CD14-positive monocyte (primary cell): ENCODE data around the gene TSPAN18. TPM values are rescaled to one million over a fixed set of nuclear protein-coding genes. Genes with fewer than 3 reads are reported as not detected.

Experiments used
- DNase-seq, 3 donors: peaks; one replicate each; pipeline ENCODE4 v3.0.0-alpha.2; 2011 to 2022
- H2AFZ ChIP-seq: 2 replicates; pipeline ENCODE4 v1.6.0; 2012; ENCODE audit warnings: mild to moderate bottlenecking, low read depth, low read length, inconsistent platforms; ENCODE audit not compliant: insufficient read depth, poor library complexity, severe bottlenecking
- H3K27ac ChIP-seq, 2 donors: 1 replicate in 1 of 2; 2 replicates in 1 of 2; pipeline ENCODE4 v1.5.1; 2012 to 2013; ENCODE audit warnings: low read length in 2 of 2, control low read depth in 1 of 2, inconsistent platforms in 1 of 2, low read depth in 1 of 2, mild to moderate bottlenecking in 1 of 2
- H3K27me3 ChIP-seq, 2 donors: one replicate each; pipeline versions ENCODE4 v1.6.0 to v1.6.1; 2011 to 2013; ENCODE audit warnings: low read length in 2 of 2; ENCODE audit not compliant: control insufficient read depth in 2 of 2, insufficient read depth in 2 of 2
- H3K36me3 ChIP-seq, 2 donors: replicated peaks in 1 of 2; 1 replicate in 1 of 2; 2 replicates in 1 of 2; pipeline versions ENCODE4 v1.5.1 to v1.6.1; 2012 to 2013; ENCODE audit warnings: low read length in 2 of 2, control low read depth in 1 of 2, inconsistent platforms in 1 of 2, mild to moderate bottlenecking in 1 of 2; ENCODE audit not compliant: insufficient read depth in 2 of 2, control insufficient read depth in 1 of 2
- H3K4me1 ChIP-seq, 2 donors: 1 replicate in 1 of 2; 2 replicates in 1 of 2; pipeline versions ENCODE4 v1.5.1 to v1.6.1; 2012 to 2013; ENCODE audit warnings: low read length in 2 of 2, control low read depth in 1 of 2, inconsistent platforms in 1 of 2, mild to moderate bottlenecking in 1 of 2, moderate library complexity in 1 of 2; ENCODE audit not compliant: insufficient read depth in 2 of 2, control insufficient read depth in 1 of 2
- H3K4me2 ChIP-seq: replicated peaks from 2 replicates; pipeline ENCODE3; 2012; ENCODE audit warnings: low read length, moderate library complexity, mild to moderate bottlenecking; ENCODE audit not compliant: poor library complexity, severe bottlenecking; ENCODE audit errors: extremely low read depth
- H3K4me3 ChIP-seq, 3 experiments: fragments of 200-600 bp in 1 of 3; sonication (generic) in 1 of 3; replicated peaks in 1 of 3; 1 replicate in 2 of 3; 2 replicates in 1 of 3; pipeline ENCODE4 v1.5.1; 2011 to 2013; ENCODE audit warnings: low read length in 3 of 3, mild to moderate bottlenecking in 3 of 3, control low read depth in 2 of 3, low read depth in 2 of 3, inconsistent platforms in 1 of 3, moderate library complexity in 1 of 3
- H3K79me2 ChIP-seq: 2 replicates; pipeline ENCODE4 v1.6.0; 2012; ENCODE audit warnings: mild to moderate bottlenecking, control low read depth, inconsistent platforms, low read length, moderate library complexity; ENCODE audit not compliant: insufficient read depth
- H3K9ac ChIP-seq: 2 replicates; pipeline ENCODE4 v1.6.0; 2017; ENCODE audit warnings: low read length, mild to moderate bottlenecking; ENCODE audit not compliant: insufficient read depth, poor library complexity, severe bottlenecking
- H3K9me3 ChIP-seq, 2 donors: replicated peaks in 1 of 2; 1 replicate in 1 of 2; 2 replicates in 1 of 2; pipeline versions ENCODE4 v1.5.1 to v1.6.1; 2012 to 2013; ENCODE audit warnings: low read length in 2 of 2, control low read depth in 1 of 2; ENCODE audit not compliant: control insufficient read depth in 1 of 2, insufficient read depth in 1 of 2
- H4K20me1 ChIP-seq: 2 replicates; pipeline ENCODE4 v1.6.0; 2012; ENCODE audit warnings: mild to moderate bottlenecking, low read length, control low read depth, moderate library complexity; ENCODE audit not compliant: insufficient read depth
- H3K27ac Mint-ChIP-seq, 7 donors: one replicate each; pipeline ENCODE4 v1.8.0; 2020; ENCODE audit warnings: mild to moderate bottlenecking in 7 of 7, mixed read lengths in 7 of 7, moderate library complexity in 6 of 7, inconsistent platforms in 2 of 7
- H3K27me3 Mint-ChIP-seq, 3 donors: one replicate each; pipeline ENCODE4 v1.8.0; 2021 to 2022; ENCODE audit warnings: low read depth in 3 of 3, mild to moderate bottlenecking in 3 of 3, mixed read lengths in 3 of 3, moderate library complexity in 3 of 3, inconsistent platforms in 1 of 3
- H3K36me3 Mint-ChIP-seq, 2 donors: one replicate each; pipeline ENCODE4 v1.8.0; 2020; ENCODE audit warnings: mixed read lengths in 2 of 2, inconsistent platforms in 1 of 2, mild to moderate bottlenecking in 1 of 2
- H3K4me1 Mint-ChIP-seq: one replicate; pipeline ENCODE4 v1.8.0; 2020; ENCODE audit warnings: mild to moderate bottlenecking, mixed read lengths
- H3K4me3 Mint-ChIP-seq, 2 donors: one replicate each; pipeline ENCODE4 v1.8.0; 2020; ENCODE audit warnings: mild to moderate bottlenecking in 2 of 2, mixed read lengths in 2 of 2, moderate library complexity in 1 of 2
- H3K9me3 Mint-ChIP-seq, 7 donors: one replicate each; pipeline ENCODE4 v1.8.0; 2020 to 2022; ENCODE audit warnings: mixed read lengths in 7 of 7, mild to moderate bottlenecking in 6 of 7, moderate library complexity in 6 of 7, inconsistent platforms in 2 of 7
- WGBS: methylation state at CpG from one replicate; pipeline ENCODE4 v1.1.5; 2013; ENCODE audit warnings: missing lambda C conversion rate; ENCODE audit not compliant: insufficient coverage; 5-methylcytosine and 5-hydroxymethylcytosine counted together
- intact Hi-C, 2 donors: fragments of 100-400 bp; cut with micrococcal nuclease; formaldehyde crosslinking; loops; one replicate each; pipeline versions ENCODE4 v1.15.0 to v1.15.1; 2023
- polyA plus RNA-seq, 3 donors: library from polyadenylated mRNA; depleted of rRNA in 1 of 3; unstranded in 2 of 3; stranded (reverse) in 1 of 3; fragments of 300-500 nt in 2 of 3; fragments of >200 nt in 1 of 3; fragmentation: Illumina TruSeq in 2 of 3; gene quantifications; 1 replicate in 2 of 3; 2 replicates in 1 of 3; pipeline ENCODE4 v1.2.3, GENCODE V29; 2012 to 2021
- TF ChIP-seq, protein P1 (sequence below): fragments of 200-600 bp; IDR thresholded peaks from one replicate; pipeline ENCODE4 v1.8.0; 2022; ENCODE audit warnings: antibody characterized with exemption, mild to moderate bottlenecking

TSPAN18 gene
- polyA plus RNA-seq, 3 donors, result not detected

DNA sequence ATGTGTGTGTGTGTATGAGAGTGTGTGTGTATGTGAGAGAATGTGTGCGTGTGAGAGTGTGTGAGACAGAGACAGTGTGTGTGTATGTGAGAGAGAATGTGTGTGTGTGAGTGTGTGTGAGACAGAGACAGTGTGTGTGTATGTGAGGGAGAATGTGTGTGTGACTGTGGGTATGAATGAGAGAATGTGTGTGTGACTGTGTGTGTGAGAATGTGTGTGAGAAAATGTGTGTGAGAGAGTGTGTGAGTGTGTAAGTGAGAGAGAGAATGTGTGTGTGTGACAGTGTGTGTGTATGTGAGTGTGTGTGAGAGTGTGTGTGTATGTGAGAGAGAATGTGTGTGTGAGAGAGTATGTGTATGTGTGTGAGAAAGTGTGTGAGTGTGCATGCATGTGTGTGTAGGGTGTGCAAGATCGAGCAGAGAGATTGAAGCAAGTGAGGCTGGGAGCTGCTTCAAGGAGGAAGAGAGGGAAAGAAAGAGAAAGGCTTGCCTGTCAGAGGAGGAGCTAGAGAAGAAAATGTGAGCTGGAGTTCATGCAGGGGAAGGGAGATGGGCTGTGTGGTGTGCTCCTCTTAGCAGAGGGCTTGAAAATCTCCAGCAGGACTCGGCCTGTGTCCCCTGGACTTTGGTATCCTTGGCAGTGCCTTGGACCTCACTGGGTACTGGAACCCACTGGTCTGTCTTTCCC, 251.7 kb downstream of the TSPAN18 start:
- no peak overlapping the region for H3K27ac ChIP-seq
- H3K4me1 ChIP-seq, result peaks cover 10 to 13% of the 10 kb centered on the region in 2 donors

GRCh38 chr11:44978961-44979331, 252.2 kb downstream of the TSPAN18 start:
- H2AFZ ChIP-seq, result no peak overlapping the region
- Mint-ChIP-seq H3K4me3 (no peak overlapping the region), H3K9me3 (peaks cover 0 to 2% (median 0%) of the 10 kb centered on the region in 7 donors), H3K4me1 (peaks cover 11% of the 10 kb centered on the region), H3K27me3 (peaks cover 2 to 5% (median 3%) of the 10 kb centered on the region in 3 donors), H3K27ac (no peak overlapping the region), H3K36me3 (no peaks in the 10 kb centered on the region)
- H3K79me2 ChIP-seq, result no peaks in the 10 kb centered on the region
- no peaks in the 10 kb centered on the region for H3K9me3 ChIP-seq
- no peak overlapping the region for H3K4me2 ChIP-seq
- intact Hi-C loops, result no loop called here
- H3K4me1 ChIP-seq, result peaks cover 10 to 13% of the 10 kb centered on the region in 2 donors
- H3K9ac ChIP-seq, result no peak overlapping the region
- H3K27me3 ChIP-seq, result no peaks in the 10 kb centered on the region
- H3K36me3 ChIP-seq, result no peaks in the 10 kb centered on the region
- no peak overlapping the region for H3K27ac ChIP-seq
- H4K20me1 ChIP-seq, result no peaks in the 10 kb centered on the region
- DNase-seq, result no peak
- no peak overlapping the region for H3K4me3 ChIP-seq
- WGBS, result no CpG with 5 or more reads among the region's 1 CpG
- TF ChIP-seq, protein P1, sequence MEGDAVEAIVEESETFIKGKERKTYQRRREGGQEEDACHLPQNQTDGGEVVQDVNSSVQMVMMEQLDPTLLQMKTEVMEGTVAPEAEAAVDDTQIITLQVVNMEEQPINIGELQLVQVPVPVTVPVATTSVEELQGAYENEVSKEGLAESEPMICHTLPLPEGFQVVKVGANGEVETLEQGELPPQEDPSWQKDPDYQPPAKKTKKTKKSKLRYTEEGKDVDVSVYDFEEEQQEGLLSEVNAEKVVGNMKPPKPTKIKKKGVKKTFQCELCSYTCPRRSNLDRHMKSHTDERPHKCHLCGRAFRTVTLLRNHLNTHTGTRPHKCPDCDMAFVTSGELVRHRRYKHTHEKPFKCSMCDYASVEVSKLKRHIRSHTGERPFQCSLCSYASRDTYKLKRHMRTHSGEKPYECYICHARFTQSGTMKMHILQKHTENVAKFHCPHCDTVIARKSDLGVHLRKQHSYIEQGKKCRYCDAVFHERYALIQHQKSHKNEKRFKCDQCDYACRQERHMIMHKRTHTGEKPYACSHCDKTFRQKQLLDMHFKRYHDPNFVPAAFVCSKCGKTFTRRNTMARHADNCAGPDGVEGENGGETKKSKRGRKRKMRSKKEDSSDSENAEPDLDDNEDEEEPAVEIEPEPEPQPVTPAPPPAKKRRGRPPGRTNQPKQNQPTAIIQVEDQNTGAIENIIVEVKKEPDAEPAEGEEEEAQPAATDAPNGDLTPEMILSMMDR, result no peak

More for the DNA sequence above, 251.7 kb downstream of the TSPAN18 start:
- no peaks in the 10 kb centered on the region for H3K36me3 ChIP-seq
- H3K9me3 ChIP-seq, result no peaks in the 10 kb centered on the region
- Mint-ChIP-seq H3K27ac (no peak overlapping the region), H3K4me1 (peaks cover 11% of the 10 kb centered on the region), H3K36me3 (no peaks in the 10 kb centered on the region), H3K27me3 (peaks cover 2 to 5% (median 3%) of the 10 kb centered on the region in 3 donors), H3K9me3 (peaks cover 0 to 2% (median 0%) of the 10 kb centered on the region in 7 donors), H3K4me3 (no peak overlapping the region)
- TF ChIP-seq, protein P1, result no peak
- H3K4me2 ChIP-seq, result no peak overlapping the region
- no peak overlapping the region for H3K9ac ChIP-seq
- H3K4me3 ChIP-seq, result no peak overlapping the region
- no peak overlapping the region for H2AFZ ChIP-seq
- no peaks in the 10 kb centered on the region for H3K27me3 ChIP-seq
- 74% methylated on average over 3 of the region's 3 CpGs for whole genome bisulfite sequencing
- no peaks in the 10 kb centered on the region for H3K79me2 ChIP-seq
- no peaks in the 10 kb centered on the region for H4K20me1 ChIP-seq
- intact Hi-C loops, result no loop called here
- no peak for DNase-seq
